ENCODE data around the gene S1PR3.

Gene S1PR3

GRCh38 chr9:89009546-89009840, 18.2 kb downstream of the S1PR3 start:
- DNase-seq (ENCODE audit: low read depth in 3 of 3), result no peak

- DNase-seq (ENCODE audit: low read depth in 3 of 3), result no peak
Observed at GRCh38 chr9:89010056-89010455, 18.8 kb downstream of the S1PR3 start.

- no peak for DNase-seq (ENCODE audit: low read depth in 3 of 3)
Observed at GRCh38 chr9:89010526-89011111, 19.4 kb downstream of the S1PR3 start.

- DNase-seq (ENCODE audit: low read depth in 3 of 3), result no peak
Observed at GRCh38 chr9:89011683-89012082, 20.4 kb downstream of the S1PR3 start.

GRCh38 chr9:89012294-89013042, 21.2 kb downstream of the S1PR3 start:
- DNase-seq (ENCODE audit: low read depth in 3 of 3), result no peak

GRCh38 chr9:89013660-89014059, 22.4 kb downstream of the S1PR3 start:
- DNase-seq (ENCODE audit: low read depth in 3 of 3), result no peak

GRCh38 chr9:89014153-89014552, 22.9 kb downstream of the S1PR3 start:
- no peak for DNase-seq (ENCODE audit: low read depth in 3 of 3)

- DNase-seq (ENCODE audit: low read depth in 3 of 3), result no peak
Observed at GRCh38 chr9:89015336-89015735, 24.1 kb downstream of the S1PR3 start.

GRCh38 chr9:89020754-89021153, 29.5 kb downstream of the S1PR3 start:
- DNase-seq (ENCODE audit: low read depth in 3 of 3), result no peak

- DNase-seq (ENCODE audit: low read depth in 3 of 3), result no peak
Observed at GRCh38 chr9:89021154-89021803, 30.0 kb downstream of the S1PR3 start.

GRCh38 chr9:89022001-89022759, 30.9 kb downstream of the S1PR3 start:
- no peak for DNase-seq (ENCODE audit: low read depth in 3 of 3)

- DNase-seq (ENCODE audit: low read depth in 3 of 3), result no peak
Observed at GRCh38 chr9:89022902-89023301, 31.6 kb downstream of the S1PR3 start.

GRCh38 chr9:89023740-89024139, 32.5 kb downstream of the S1PR3 start:
- no peak for DNase-seq (ENCODE audit: low read depth in 3 of 3)

- DNase-seq (ENCODE audit: low read depth in 3 of 3), result no peak
Observed at GRCh38 chr9:89024727-89025126, 33.5 kb downstream of the S1PR3 start.

- DNase-seq (ENCODE audit: low read depth in 3 of 3), result no peak
Observed at GRCh38 chr9:89025553-89025952, 34.3 kb downstream of the S1PR3 start.

- DNase-seq (ENCODE audit: low read depth in 3 of 3), result no peak
Observed at GRCh38 chr9:89026876-89027275, 35.6 kb downstream of the S1PR3 start.

- no peak for DNase-seq (ENCODE audit: low read depth in 3 of 3)
Observed at GRCh38 chr9:89029788-89030187, 38.5 kb downstream of the S1PR3 start.

- no peak for DNase-seq (ENCODE audit: low read depth in 3 of 3)
Observed at GRCh38 chr9:89032173-89032572, 40.9 kb downstream of the S1PR3 start.

- no peak for DNase-seq (ENCODE audit: low read depth in 3 of 3)
Observed at GRCh38 chr9:89032661-89033060, 41.4 kb downstream of the S1PR3 start.

GRCh38 chr9:89036383-89036782, 45.1 kb downstream of the S1PR3 start:
- no peak for DNase-seq (ENCODE audit: low read depth in 3 of 3)

- DNase-seq (ENCODE audit: low read depth in 3 of 3), result no peak
Observed at GRCh38 chr9:89036891-89037290, 45.6 kb downstream of the S1PR3 start.

- DNase-seq (ENCODE audit: low read depth in 3 of 3), result no peak
Observed at GRCh38 chr9:89037346-89037745, 46.1 kb downstream of the S1PR3 start.

GRCh38 chr9:89037891-89038290, 46.6 kb downstream of the S1PR3 start:
- DNase-seq (ENCODE audit: low read depth in 3 of 3), result no peak
